ENCODE results near the gene ELMO1.

ELMO1 gene

DNA sequence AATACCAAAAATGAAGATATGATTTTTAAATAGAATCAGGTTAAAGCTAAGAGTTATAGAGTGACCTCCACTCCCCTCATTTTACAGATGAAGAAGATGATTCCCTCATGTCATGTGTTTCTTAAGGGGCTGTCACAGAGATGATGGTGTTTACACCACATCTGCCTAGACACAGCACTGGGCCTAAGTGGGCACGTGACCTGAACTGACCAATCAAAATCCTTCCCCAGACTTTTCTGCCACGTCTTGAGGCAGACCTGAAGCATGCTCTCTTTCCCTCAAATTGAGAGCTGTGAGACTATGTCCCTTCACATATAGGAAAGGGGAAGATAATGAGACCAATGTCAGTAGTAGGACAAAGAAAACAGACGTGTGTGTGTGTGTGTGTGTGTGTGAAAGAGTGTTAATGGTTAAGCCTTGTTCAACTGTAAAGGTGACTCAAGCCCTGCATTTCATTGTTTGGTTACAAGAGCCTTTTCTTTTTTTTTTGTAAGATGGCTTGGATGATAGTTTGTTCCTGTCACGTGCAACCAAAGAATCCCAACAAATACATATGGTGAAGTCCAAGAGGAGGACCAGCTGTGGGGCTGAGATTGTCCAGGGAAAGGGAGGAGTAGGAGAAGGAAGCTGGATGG lies 551.6 kb downstream of the ELMO1 start:
- DNase-seq = no peak

DNA sequence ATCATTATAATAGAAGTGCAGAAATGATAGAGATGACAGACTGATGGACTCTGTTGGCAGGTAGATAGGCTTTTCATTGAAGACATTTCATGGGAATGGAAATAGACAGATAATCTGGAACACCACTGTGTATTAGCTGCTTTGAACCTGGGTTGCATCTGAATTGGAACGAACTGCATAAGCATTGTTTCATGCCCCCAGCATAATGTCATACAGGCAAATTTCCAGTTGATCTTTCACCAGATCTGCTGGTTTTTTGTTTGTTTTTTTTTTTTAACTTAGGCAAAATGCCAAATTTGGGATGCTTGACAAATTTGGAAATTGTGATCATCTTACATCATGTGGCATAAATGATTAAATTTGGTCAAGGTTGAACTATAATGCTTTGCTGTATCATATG lies 552.2 kb downstream of the ELMO1 start:
- no peak for DNase-seq

DNA sequence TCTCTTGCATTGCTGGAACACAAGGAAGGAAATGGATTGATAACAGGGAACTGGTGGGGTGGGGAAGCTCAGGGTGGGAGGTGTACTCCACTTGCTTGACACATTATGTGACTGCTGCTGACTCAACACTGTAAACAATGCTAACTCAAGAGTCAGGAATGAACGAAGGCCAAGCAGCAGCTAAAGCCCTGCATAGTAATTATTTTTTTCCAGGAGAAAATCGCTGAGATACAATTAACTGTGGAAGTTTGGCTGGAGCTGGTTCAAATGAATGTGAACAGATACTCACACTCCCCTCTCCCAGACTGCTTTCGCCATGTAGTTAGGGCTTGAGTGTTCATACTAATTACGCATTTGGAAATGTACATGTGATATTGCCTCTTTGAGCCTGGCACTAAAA lies 553.5 kb downstream of the ELMO1 start:
- DNase-seq = no peak

DNA sequence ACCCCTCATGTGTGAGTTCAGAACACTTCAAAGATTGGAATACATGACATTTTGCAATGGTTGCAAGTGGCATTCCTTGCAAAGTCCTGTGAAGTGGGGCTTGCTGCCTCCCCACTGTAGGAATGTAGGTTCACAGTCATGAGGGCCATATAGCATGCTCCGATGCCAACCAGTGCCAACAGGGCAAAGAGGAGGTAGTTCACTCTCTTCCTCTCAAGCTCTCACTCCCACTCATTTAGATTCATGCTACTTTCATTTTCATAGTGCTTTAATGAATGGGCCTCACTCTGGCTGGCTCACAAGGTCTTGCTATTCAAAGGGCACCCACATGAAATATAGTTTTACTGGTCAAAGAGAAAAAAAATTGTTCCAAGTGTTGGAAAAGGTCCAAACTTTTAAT lies 554.5 kb downstream of the ELMO1 start:
- DNase-seq = peak; percentile 48

DNA sequence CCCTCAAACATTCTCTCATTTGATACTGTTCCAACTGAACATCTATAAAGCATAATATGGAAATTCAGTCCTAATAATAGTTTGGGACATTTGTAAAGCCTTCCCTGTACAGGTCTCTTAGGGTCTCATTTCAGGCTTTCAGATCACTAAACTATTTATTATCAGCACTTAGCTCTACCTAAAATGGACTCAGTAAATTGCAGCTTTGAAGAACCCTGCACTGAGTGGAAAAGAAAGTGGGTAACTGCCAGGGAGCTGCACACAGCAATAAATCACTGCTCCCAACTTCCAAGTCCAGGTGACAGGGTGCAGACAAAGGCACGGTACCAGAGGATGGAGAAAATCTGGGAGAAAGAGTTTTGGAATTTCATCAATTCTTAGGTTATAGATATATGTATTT lies 559.5 kb downstream of the ELMO1 start:
- DNase-seq = no peak

DNA sequence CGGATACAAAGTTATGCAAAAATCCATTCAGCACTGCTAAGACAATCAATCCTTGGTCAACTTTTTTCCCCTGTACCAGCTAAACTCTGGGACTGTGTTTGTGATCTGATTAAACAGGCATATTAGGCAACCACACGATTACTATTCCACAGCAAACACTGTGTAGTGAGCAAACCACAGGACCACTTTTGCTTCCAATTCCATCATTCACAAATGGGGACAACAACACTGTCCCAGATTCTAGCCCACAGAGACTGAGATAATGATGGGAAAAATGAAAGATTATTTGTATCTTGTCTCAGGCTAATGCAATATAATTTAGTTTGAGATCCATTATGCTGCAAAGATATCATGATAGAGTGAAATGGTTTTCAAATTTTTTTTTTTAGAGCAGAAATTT lies 560.7 kb downstream of the ELMO1 start:
- no peak for DNase-seq

DNA sequence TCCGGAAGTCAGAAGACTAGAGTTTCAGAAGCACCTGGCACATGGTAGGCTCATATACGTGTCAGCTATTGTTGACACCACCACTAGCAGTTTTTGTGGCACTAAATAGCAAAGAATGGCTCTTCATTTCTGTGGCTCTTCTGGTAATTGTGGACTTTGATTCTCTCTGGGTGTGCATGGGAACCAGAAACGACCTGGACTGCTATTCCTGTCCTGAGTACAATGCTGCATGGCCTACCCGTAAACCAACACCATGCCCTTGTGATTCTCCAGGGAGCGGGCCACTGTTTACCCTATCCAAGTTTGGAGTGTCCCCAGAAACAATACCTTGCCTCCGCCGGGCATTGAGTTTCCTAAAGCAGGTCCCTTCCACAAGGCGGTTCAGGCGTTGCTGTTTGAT lies 561.4 kb downstream of the ELMO1 start:
- no peak for DNase-seq

DNA sequence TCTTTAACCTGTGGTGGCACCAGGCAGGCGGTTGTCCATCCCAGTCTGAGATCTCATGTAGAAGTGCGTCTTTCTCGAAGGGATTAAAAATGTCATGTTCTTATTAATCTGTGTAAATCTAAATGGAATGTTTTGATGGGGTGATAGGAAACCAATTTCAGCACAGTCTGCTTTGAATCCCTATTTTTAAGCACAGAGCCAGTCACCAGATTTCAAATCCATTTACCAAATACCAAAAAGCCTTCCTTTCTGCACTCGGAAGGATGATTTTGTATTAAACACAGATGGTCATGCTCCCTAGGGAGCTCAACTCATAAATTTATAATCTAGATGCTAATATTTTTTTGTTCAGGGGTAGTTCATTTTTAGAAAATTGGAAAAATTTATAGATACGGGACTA lies 563.8 kb downstream of the ELMO1 start:
- no peak for DNase-seq

DNA sequence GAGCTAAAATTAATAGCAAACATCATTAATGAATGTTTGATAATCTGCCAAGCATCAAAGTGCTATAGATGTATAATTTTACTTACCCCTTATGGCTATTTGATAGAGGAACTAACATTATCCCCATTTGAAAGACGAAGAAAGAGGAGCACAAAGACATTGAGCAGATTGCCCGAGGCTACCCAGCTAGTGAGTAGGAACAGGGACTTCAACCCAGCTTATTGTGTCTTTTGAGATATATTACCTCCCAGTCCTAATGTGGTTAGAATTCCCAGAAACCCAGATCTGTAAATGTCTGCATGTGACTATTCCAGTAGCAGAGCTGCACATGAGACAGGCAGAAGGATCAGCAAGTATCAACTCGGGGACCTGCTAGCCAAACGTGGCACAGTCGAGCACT lies 564.3 kb downstream of the ELMO1 start:
- no peak for DNase-seq

DNA sequence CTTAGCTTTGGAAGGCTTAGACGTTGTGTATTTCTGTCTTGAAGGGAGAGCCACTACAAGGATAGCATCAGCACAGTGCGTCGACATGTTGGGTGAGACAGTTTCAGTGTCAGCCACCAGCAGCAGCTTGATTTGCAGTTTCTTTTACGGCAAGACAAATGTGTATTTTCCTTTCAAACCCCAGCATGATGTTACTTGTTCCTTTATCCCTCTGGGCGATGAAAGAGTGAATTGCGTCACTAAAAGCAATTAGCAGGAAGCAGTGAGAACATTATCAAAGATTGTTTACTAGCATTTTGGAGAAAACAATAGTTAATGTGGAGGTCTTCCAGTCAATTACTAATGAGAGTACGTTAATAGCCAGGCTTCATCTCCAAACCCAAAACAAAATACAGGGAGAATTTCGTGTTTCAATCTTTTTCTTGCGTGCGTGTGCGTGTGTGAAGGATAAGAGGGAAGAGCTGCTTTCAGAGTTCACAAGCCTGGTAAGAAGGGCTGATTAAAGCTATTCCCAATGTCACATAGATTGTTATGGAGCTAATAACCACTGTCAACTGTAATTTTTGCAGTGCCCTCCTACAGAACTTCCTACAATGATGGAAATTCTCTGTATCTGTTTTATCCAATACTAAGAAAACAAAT lies 567.3 kb downstream of the ELMO1 start:
- no peak for DNase-seq

DNA sequence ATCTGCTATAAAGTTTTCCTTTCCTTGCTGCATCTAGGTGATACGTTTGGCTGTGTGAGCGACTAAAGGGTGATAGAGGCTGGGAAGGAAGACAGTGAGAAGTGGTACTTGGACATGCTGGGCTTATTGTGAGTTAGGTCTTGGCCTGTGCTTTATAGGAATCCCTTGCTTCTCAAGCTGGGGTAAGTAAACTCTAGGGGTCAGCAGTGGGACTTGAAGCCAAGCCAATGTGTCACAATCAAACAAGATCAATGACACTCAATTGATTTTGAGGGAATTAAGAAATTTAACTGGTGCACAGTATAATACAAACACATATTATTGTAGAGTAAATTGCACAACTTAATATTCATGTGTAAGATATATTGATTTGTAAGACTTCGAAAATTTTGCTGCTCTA lies 568.6 kb downstream of the ELMO1 start:
- DNase-seq = no peak

DNA sequence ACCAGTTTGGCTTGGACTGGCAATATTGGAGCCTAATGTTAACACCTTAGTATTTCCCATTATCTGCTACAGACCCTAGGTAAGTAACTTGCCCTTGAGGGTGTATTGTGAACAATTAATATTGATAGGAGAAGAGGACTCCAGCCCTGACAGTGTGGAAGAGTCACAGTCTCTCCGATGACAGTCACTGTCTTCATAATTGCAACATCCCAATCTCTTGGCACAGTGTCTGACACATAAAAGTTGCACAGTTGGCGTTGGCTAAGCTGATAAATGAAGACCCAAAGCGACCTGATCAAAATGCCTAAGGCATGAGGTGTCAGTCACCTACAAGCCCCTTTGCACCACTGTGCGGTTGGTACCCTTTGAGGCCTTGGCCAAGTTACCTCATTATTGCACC lies 569.6 kb downstream of the ELMO1 start:
- no peak for DNase-seq

DNA sequence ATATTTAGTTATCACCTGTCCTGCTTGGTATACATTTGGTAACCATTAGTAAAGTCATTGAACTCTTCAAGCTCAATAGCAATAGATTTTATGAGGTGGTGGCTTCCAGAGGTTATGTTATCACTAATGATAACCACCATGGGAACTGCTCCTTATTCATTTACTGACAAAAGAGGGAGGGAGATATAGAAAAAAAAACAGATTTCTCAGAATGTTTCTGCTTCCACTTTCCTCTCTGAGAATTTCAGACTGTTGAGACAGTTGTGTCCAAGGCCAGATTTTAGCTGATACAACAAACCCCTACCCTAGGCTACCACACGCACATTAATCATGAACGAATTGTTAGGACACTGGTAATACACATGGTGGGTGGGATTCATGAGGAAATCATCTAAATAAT lies 570.4 kb downstream of the ELMO1 start:
- peak; percentile 48 for DNase-seq

DNA sequence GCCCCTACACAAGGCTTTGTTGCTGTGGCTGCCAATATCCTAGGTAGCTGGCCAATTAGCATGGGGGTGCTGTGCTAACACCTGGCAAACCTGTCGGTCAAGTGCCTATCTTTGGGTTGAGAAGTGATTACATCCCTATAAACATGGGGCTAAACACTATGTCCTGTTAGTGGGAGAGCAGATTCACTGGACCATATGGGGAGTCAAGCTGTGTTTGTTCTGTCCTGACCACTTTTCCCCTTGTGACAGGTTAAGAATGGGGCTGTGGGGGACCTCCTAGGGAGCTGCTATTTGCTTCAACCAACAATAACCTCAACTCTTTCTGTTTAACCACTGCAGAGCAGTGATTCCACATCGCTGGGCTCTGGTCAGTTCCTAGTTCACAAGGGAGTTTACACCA lies 572.9 kb downstream of the ELMO1 start:
- no peak for DNase-seq

DNA sequence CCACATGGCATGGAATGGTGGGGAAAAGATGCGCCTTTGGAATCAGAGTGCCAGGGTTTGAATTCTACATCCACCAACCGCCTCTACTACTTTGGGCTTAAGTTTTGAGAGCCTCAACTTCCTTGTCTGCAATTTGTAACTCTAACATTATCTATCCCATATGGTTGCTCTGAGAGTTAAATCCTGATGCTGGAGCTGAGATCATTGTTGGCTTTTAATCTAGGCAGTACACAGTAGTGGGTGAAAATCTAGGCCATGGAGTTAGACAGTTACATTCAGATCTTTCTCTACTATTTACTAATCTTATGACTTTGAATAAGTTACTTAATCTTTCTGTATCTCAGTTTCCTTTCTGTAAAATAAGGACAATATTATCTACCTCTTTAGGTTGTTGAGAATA lies 574.6 kb downstream of the ELMO1 start:
- DNase-seq = no peak

DNA sequence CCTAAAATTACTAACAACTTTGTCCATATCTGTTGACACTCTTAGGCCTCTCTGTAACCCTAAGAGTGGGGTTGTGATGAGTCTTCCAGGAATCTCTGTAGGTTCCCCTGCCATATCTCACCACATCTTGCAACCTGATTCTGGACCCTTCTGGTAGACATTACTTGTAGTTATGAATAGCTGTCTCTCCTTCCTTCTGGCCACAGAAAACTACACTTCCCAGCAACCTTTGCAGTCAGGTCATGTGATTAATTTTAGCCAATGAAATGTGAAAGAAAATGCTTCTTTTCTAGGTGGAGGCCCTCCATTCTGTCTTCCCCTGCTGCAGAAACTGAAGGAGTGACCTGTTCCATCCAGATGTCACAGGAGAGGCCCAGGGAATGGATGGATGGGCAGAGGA lies 576.8 kb downstream of the ELMO1 start:
- DNase-seq = peak; percentile 54

DNA sequence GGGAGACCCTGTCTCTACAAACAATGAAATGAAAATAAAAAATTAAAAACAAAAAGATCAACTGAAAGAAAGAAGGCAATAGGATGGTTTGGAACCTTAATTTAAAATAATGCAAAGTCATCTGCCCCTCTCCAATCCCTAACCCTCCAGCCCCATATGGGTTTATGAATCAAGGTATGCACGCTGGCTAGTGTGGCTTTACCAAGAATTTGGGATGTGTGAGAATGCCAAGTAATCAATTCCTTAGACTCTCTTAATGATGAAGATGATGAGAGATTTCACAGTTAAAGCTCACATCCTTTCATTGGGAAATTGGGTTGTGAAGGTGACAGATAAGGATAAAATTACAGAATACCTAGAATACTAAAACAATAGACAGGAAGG lies 577.3 kb downstream of the ELMO1 start:
- peak; percentile 31 for DNase-seq

DNA sequence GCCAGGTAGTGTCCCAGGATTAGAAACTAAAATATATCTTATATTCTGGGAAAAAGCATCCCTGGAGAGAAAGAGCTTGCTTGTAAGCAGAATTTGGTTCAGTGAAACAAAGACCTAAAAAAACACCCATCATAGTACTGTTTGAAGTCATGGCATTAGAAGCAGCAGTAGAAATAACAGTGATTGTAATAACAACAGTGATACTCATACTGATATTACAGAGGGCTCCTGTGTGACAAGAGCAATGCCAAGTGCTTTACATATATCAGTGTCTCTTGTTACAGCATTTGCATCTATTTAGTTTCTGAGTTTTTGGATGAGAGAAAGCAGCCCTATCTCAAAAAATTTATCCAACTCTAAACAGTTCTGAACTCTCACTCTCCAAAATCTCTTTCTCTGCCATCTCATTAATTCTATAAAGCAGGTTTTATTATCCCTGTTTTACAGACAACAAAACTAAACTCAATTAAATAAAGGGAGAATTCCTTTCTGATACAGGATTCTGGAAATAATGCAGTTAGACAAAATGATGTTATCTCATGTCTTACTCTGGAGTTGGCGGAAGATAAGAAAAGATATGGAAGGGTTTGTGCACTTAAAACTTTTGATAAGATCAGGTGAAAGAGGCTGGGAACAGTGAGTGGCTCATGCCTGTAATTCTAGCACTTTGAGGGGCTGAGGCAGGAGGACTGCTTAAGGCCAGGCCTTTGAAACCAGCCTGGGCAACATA lies 577.9 kb downstream of the ELMO1 start:
- no peak for DNase-seq

DNA sequence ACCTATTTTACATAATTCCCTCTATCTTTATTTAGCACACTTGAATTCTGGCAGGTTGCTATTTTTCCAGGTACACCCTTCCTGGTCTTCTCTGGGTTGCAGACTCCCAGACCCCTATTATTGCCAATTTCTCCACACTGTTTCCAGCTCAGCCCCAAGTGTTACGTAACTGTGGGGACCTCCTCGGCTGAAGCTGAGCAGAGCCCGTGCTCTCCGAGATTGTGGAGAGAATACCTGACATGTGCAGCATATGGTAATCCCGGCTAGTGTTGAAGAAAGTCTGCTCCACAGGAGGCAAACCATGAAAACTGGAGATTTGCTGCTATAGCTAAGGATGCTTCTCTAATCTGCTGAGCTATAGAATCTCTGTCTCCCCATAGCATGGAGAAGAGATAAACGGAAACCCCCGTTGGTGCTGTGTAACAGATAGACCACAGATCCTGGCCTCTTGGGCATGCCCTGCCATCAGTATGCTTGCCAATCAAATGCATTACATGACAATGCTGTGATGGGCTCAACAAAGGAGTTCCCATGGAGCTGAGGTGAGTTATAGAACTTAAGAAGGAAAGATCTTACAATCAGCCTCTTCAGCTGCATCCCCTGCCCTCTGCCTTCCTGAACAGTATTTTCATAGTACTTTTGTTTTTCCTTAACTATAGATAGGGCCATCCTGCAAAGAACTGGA lies 579.8 kb downstream of the ELMO1 start:
- DNase-seq = no peak

DNA sequence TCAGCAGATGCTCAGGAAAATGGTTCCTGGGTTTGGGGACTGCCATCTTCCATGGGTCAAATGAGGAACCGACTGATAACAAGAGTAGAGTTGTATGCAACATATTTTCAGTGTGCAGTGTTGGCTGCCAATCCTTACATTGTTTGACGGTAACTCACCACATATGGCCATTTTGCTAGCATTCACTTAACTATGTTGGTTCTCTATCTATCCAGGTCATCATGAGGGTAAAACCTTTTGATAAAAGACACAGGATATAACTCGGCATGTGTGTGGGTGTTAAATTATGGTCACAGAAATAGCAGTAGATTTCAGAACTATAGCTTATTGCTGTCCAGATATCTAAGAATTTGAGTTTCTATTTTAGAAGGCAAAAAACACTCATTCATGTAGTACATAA lies 583.6 kb downstream of the ELMO1 start:
- DNase-seq = no peak

DNA sequence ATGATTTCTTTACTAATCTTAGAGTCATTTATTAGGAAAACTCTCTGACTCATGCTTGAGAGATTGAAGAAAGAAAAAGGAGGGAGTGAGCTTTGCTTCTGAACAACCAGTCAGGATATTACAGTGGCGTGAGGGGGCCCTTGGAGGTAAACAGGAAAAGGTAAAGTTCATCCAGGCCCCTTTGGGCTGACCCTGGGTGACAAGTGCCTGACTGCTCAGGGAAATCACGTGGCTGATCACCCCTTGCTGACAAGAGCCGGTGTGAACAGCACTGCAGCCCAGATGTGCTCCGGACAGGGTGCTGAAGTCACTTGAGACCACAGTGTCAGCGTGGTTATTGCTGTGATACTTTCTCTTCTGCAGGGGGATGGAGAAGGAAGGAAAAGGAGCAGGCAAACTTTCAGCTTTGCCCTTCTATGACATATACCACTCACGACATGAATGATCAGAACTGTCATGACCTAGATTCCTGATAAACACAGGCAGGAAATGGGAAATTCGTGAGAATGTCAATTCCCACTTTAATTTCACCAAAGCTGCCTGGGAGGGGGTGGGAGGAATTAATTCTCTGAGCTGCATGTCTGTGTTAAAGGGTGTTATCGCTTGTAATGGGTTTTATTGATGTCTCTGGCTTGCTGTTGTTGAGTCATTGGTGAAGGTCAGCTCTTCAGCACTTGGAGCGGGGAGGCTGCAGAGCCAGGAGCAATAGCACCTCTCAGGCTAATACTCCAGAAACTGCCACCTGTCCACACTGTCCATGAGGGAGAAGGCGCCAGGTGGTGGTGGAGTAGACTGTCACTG lies 584.6 kb downstream of the ELMO1 start:
- peak; percentile 28 for DNase-seq

DNA sequence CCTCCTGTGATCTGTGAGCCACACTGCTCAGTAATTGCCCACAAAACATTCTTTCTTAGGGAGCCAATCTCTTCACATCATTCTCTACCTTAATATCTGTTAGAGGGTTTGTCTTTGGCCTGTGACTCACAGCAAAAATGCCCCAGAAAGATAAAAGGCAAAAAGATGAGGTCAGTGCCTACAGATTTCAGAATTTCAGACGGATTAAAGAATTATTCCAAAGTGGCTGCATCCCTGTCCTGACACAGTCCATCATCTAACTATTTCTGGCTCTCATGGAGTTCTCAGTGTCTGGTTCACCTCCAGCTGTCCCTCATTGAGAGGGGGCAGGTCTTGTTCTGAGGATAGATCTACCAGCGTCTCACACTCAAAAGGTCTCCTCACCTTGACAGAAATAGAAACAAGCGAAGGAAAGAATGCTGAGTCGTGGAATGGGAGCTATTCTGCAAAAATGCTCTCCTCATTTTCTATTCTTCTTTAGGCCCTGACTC lies 585.8 kb downstream of the ELMO1 start:
- DNase-seq = no peak

DNA sequence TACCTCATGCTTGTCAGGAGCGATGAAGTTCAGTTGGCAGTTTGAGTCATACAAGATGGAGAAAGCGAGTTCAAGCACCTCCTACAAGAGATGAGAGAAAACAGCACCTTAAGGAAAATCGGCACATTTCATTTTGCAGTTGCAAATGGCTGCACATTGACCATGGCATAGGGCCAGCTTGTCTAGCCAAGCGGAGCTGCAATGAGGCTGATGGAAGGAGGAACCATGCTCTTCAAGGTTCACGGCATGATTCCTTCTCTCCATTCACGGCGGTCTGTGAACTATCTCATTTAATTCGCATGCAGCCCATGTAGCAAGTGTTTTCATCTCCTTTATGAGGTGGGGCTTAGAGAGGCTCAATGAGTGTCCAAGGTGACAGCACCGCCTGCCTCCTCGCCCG lies 587.0 kb downstream of the ELMO1 start:
- DNase-seq = no peak

All from activated CD4-positive, alpha-beta T cell treated with anti-CD3 and anti-CD28 coated beads, Interleukin-2, amount 50 U/mL, for 16 hours (primary cell).